Endothelial cell of umbilical vein (primary cell): ENCODE measurements around the gene CAMTA1. TPM values are rescaled to one million over a fixed set of nuclear protein-coding genes. Genes with fewer than 3 reads are reported as not detected.

Experiments used
- BruUV-seq: library from RNA; stranded (reverse); fragments of 400-500 nt; replicated peaks from 2 replicates; lab custom pipeline; 2021; lab: Mats Ljungman, UMichigan
- CTCF ChIA-PET: fragments of 300-600, 350-600 bp; sonication (Branson Sonifier 250); formaldehyde crosslinking; loops from one replicate; lab custom pipeline; 2021; ENCODE audit warnings: antibody characterized with exemption, inconsistent platforms; lab: Charles Lee
- POLR2A ChIA-PET: fragments of 300-600, 350-600 bp; sonication (Branson Sonifier 250); formaldehyde crosslinking; loops from one replicate; lab custom pipeline; 2021; ENCODE audit warnings: antibody characterized with exemption, inconsistent platforms; lab: Charles Lee
- DNase-seq: peaks from one replicate; pipeline ENCODE4 v3.0.0-alpha.2; 2011; ENCODE audit warnings: low read depth, low spot score
- FAIRE-seq: peaks from 2 replicates; lab custom pipeline; 2011; peaks lifted over from hg19 to GRCh38; lab: Jason Lieb, UNC
- H2AFZ ChIP-seq: 2 replicates; pipeline ENCODE4 v1.6.0; 2012; ENCODE audit warnings: low read depth, low read length, control low read depth, inconsistent platforms
- H3K27ac ChIP-seq: 2 replicates; pipeline ENCODE4 v1.5.1; 2011; ENCODE audit warnings: low read depth, mild to moderate bottlenecking, control low read depth, low read length, moderate library complexity; ENCODE audit not compliant: insufficient read depth
- H3K27me3 ChIP-seq, 2 experiments: 2 replicates each; pipeline versions ENCODE4 v1.6.0 to v1.6.1; 2011; ENCODE audit warnings: low read length in 2 of 2, mixed read lengths in 1 of 2; ENCODE audit not compliant: control insufficient read depth in 2 of 2, insufficient read depth in 2 of 2
- H3K36me3 ChIP-seq, 2 experiments: 2 replicates in 1 of 2; 3 replicates in 1 of 2; pipeline ENCODE4 v1.5.1; 2011; ENCODE audit warnings: low read length in 2 of 2, mild to moderate bottlenecking in 1 of 2, moderate library complexity in 1 of 2; ENCODE audit not compliant: control insufficient read depth in 2 of 2, insufficient read depth in 2 of 2; ENCODE audit errors: extremely low read depth in 1 of 2
- H3K4me1 ChIP-seq: 3 replicates; pipeline ENCODE4 v1.5.1; 2011; ENCODE audit warnings: mild to moderate bottlenecking, low read length; ENCODE audit not compliant: control insufficient read depth, insufficient read depth; ENCODE audit errors: extremely low read depth
- H3K4me2 ChIP-seq: 2 replicates; pipeline ENCODE4 v1.6.1; 2011; ENCODE audit warnings: low read length, control low read depth, mixed read lengths; ENCODE audit not compliant: insufficient read depth
- H3K4me3 ChIP-seq, 3 experiments: fragments of 200-600 bp in 1 of 3; sonication (generic), shearing (Covaris generic) in 1 of 3; replicated peaks in 1 of 3; 2 replicates each; pipeline ENCODE4 v1.5.1; 2011 to 2016; ENCODE audit warnings: control low read depth in 3 of 3, low read length in 3 of 3, mild to moderate bottlenecking in 2 of 3, inconsistent platforms in 1 of 3, low read depth in 1 of 3, moderate library complexity in 1 of 3; ENCODE audit not compliant: insufficient read depth in 1 of 3
- H3K79me2 ChIP-seq: 2 replicates; pipeline ENCODE4 v1.6.0; 2012; ENCODE audit warnings: low read length, inconsistent platforms; ENCODE audit not compliant: control insufficient read depth, insufficient read depth
- H3K9ac ChIP-seq: replicated peaks from 2 replicates; pipeline ENCODE3; 2011; ENCODE audit warnings: low read length, control low read depth; ENCODE audit not compliant: insufficient read depth; ENCODE audit errors: extremely low read depth
- H3K9me1 ChIP-seq: replicated peaks from 3 replicates; pipeline ENCODE4 v1.6.0; 2011; ENCODE audit warnings: mild to moderate bottlenecking, low read length; ENCODE audit not compliant: control insufficient read depth, insufficient read depth; ENCODE audit errors: extremely low read depth
- H3K9me3 ChIP-seq: replicated peaks from 2 replicates; pipeline ENCODE4 v1.5.1; 2012; ENCODE audit warnings: low read length, inconsistent platforms; ENCODE audit not compliant: control insufficient read depth, insufficient read depth
- H4K20me1 ChIP-seq: replicated peaks from 2 replicates; pipeline ENCODE3; 2011; ENCODE audit warnings: mild to moderate bottlenecking, low read length; ENCODE audit not compliant: control insufficient read depth, insufficient read depth; ENCODE audit errors: extremely low read depth
- EZH2 ChIP-seq: IDR thresholded peaks from 2 replicates; pipeline ENCODE4 v1.6.1; 2012; ENCODE audit warnings: borderline replicate concordance, low read depth, mild to moderate bottlenecking, moderate library complexity, low read length, inconsistent platforms; ENCODE audit not compliant: severe bottlenecking
- FOS ChIP-seq: IDR thresholded peaks from 2 replicates; pipeline ENCODE4 v1.6.1; 2011; ENCODE audit warnings: mild to moderate bottlenecking, low read length, moderate library complexity, borderline replicate concordance; ENCODE audit not compliant: insufficient read depth
- GATA2 ChIP-seq: IDR thresholded peaks from 2 replicates; pipeline ENCODE4 v1.7.0; 2011; ENCODE audit warnings: low read depth, mild to moderate bottlenecking, moderate library complexity, mixed read lengths, low read length; ENCODE audit not compliant: insufficient read length, insufficient read depth
- JUN ChIP-seq: IDR thresholded peaks from 2 replicates; pipeline ENCODE4 v1.6.1; 2011; ENCODE audit warnings: borderline replicate concordance, low read depth; ENCODE audit not compliant: insufficient read length, insufficient read depth
- MAX ChIP-seq: IDR thresholded peaks from 2 replicates; pipeline ENCODE4 v1.6.1; 2011; ENCODE audit not compliant: insufficient read depth, insufficient read length
- MYC ChIP-seq: IDR thresholded peaks from one replicate; pipeline ENCODE4 v1.6.1; 2011; ENCODE audit warnings: mild to moderate bottlenecking, low read depth, low read length
- POLR2A ChIP-seq: IDR thresholded peaks from 2 replicates; pipeline ENCODE4 v1.6.1; 2012; ENCODE audit warnings: low read depth, mild to moderate bottlenecking, control low read depth, low read length
- POLR2AphosphoS5 ChIP-seq: IDR thresholded peaks from 2 replicates; pipeline ENCODE4 v1.6.1; 2012; ENCODE audit warnings: low read depth, mild to moderate bottlenecking, control low read depth, low read length, moderate library complexity; ENCODE audit not compliant: insufficient read depth
- dilution Hi-C: fragments of 300-500 bp; cut with MboI; formaldehyde crosslinking; loops from one replicate; pipeline ENCODE4 v1.15.0; 2019; ENCODE audit warnings: low sequenced_read_pairs; ENCODE audit not compliant: extremely low pct_ligation_motif_present
- intact Hi-C: fragments of 100-400 bp; cut with micrococcal nuclease; formaldehyde crosslinking; loops from one replicate; pipeline ENCODE4 v1.10.0; 2022
- polyA plus RNA-seq, 4 experiments: library from polyadenylated mRNA; depleted of rRNA in 3 of 4; stranded (reverse) in 3 of 4; unstranded in 1 of 4; fragments of >200 nt; gene quantifications; 2 replicates each; pipeline versions ENCODE4 v1.2.1 to v1.2.3, GENCODE V29; 2011 to 2012; ENCODE audit warnings: missing spikeins in 1 of 4
- total RNA-seq: library from RNA; stranded (reverse); gene quantifications from 2 replicates; pipeline ENCODE4 v1.2.3, GENCODE V29; 2021
- TF ChIP-seq, protein P1 (sequence below), 2 donors: IDR thresholded peaks; 1 replicate in 1 of 2; 2 replicates in 1 of 2; pipeline ENCODE4 v1.5.1; 2011; ENCODE audit warnings: low read length in 2 of 2, mild to moderate bottlenecking in 2 of 2, moderate library complexity in 2 of 2, control low read depth in 1 of 2, inconsistent platforms in 1 of 2, low read depth in 1 of 2; ENCODE audit not compliant: insufficient read depth in 1 of 2; ENCODE audit errors: extremely low read depth in 1 of 2

The CAMTA1 gene
- total and polyA plus RNA-seq, 2 donors (not counting 3 experiments of a cell fraction or from before 2014, with no cell fraction given) = 50.8 to 92.7 TPM

GRCh38 chr1:7153464-7153863 lies 368.2 kb downstream of the CAMTA1 start:
- Histone ChIP-seq H3K79me2 (no peaks in the 10 kb centered on the region), H3K27me3 (no peaks in the 10 kb centered on the region), H3K9ac (no peak overlapping the region), H3K4me1 (no peaks in the 10 kb centered on the region), H3K4me2 (no peak overlapping the region), H4K20me1 (no peaks in the 10 kb centered on the region), H3K9me3 (no peaks in the 10 kb centered on the region), H3K36me3 (no peaks in the 10 kb centered on the region), H3K9me1 (no peaks in the 10 kb centered on the region), H3K27ac (no peak overlapping the region), H2AFZ (no peak overlapping the region), H3K4me3 (no peak overlapping the region)
- no peak for DNase-seq
- no peak for FAIRE-seq
- BruUV-seq = no TSS peak
- intact Hi-C loops (no loop called here), dilution Hi-C loops (no loop called here)
- POLR2A ChIA-PET = no interaction called here
- no peak for TF ChIP-seq MAX
- TF ChIP-seq FOS = no peak
- TF ChIP-seq JUN = no peak
- TF ChIP-seq EZH2 = no peak
- no peak for TF ChIP-seq MYC
- TF ChIP-seq POLR2A = no peak
- TF ChIP-seq, protein P1, sequence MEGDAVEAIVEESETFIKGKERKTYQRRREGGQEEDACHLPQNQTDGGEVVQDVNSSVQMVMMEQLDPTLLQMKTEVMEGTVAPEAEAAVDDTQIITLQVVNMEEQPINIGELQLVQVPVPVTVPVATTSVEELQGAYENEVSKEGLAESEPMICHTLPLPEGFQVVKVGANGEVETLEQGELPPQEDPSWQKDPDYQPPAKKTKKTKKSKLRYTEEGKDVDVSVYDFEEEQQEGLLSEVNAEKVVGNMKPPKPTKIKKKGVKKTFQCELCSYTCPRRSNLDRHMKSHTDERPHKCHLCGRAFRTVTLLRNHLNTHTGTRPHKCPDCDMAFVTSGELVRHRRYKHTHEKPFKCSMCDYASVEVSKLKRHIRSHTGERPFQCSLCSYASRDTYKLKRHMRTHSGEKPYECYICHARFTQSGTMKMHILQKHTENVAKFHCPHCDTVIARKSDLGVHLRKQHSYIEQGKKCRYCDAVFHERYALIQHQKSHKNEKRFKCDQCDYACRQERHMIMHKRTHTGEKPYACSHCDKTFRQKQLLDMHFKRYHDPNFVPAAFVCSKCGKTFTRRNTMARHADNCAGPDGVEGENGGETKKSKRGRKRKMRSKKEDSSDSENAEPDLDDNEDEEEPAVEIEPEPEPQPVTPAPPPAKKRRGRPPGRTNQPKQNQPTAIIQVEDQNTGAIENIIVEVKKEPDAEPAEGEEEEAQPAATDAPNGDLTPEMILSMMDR (IDR thresholded peaks at IDR 0.05; ENCODE audit: extremely low read depth in 1 of 2, insufficient read depth in 1 of 2, low read depth in 1 of 2, low read length in 2 of 2) = no peak
- no peak for TF ChIP-seq GATA2
- TF ChIP-seq POLR2AphosphoS5 = no peak
- CTCF ChIA-PET = no interaction called here
